Spleen (tissue), 7 donors: Measurements from ENCODE around the gene LGR6.

Experiments used
- POLR2AphosphoS5 ChIP-seq, 3 donors: sonication (generic); formaldehyde crosslinking; IDR thresholded peaks; one replicate each; pipeline ENCODE4 v1.5.1; 2017; ENCODE audit warnings: antibody characterized with exemption in 3 of 3
- TF ChIP-seq, protein P1 (sequence below), 11 experiments: fragments of 200-600 bp in 7 of 11; fragments of 450-650 bp in 4 of 11; sonication (generic) in 4 of 11; IDR thresholded peaks in 8 of 11; conservative IDR thresholded peaks in 3 of 11; 1 replicate in 7 of 11; 2 replicates in 4 of 11; pipeline versions ENCODE4 v1.4.0 to v1.8.0; 2016 to 2021; ENCODE audit warnings: antibody characterized with exemption in 11 of 11, inconsistent platforms in 4 of 11, mild to moderate bottlenecking in 1 of 11
- donor health status: DM: no; HTN: no; CAD: no; lungs with moderate emphysema.
- donor health status: DM: no; HTN: no; CAD: no.
- donor health status: DM: no; HTN: no; CAD: no.

DNA sequence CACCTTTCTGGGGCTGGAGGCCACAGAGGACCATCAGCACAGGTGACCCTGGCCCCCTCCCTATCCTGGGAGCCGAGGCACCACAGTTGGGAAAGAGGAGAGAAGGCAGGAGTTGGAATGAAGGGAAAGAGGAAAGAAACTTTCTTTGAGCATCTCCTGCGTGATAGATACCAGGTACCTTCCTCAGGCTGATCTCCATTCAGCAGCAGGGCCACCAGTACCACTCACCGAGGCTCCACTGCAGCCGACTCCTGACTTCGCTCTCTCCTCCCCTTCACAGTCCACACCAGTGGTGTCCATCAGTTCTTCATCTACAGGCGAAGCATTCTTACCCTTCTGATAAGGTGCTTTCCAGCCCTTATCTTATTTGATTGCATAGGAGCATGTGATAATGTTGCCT is 55.3 kb downstream of the LGR6 start:
- TF ChIP-seq, protein P1, sequence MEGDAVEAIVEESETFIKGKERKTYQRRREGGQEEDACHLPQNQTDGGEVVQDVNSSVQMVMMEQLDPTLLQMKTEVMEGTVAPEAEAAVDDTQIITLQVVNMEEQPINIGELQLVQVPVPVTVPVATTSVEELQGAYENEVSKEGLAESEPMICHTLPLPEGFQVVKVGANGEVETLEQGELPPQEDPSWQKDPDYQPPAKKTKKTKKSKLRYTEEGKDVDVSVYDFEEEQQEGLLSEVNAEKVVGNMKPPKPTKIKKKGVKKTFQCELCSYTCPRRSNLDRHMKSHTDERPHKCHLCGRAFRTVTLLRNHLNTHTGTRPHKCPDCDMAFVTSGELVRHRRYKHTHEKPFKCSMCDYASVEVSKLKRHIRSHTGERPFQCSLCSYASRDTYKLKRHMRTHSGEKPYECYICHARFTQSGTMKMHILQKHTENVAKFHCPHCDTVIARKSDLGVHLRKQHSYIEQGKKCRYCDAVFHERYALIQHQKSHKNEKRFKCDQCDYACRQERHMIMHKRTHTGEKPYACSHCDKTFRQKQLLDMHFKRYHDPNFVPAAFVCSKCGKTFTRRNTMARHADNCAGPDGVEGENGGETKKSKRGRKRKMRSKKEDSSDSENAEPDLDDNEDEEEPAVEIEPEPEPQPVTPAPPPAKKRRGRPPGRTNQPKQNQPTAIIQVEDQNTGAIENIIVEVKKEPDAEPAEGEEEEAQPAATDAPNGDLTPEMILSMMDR (IDR thresholded peaks at IDR 0.05 in 8 of 11, conservative IDR thresholded peaks at IDR 0.05 in 3 of 11), result no peak
- TF ChIP-seq POLR2AphosphoS5 (IDR thresholded peaks at IDR 0.05), result no peak
